ENCODE measurements around the gene CD96. TPM values are rescaled to one million over a fixed set of nuclear protein-coding genes. Genes with fewer than 3 reads are reported as not detected.
A peak's percentile ranks its signal among the peaks of the same experiment; 100 is the strongest.

Gene CD96
- total RNA-seq, 2 experiments from 2014 or later, result 37.9 to 39.0 TPM

- H3K36me3 Mint-ChIP-seq, result no peaks in the 10 kb centered on the region
- DNase-seq, result no peak
- no peaks in the 10 kb centered on the region for H3K9me3 Mint-ChIP-seq
- H3K4me1 Mint-ChIP-seq (ENCODE audit: low read depth), result peaks cover 40% of the 10 kb centered on the region
- CTCF ChIA-PET, result interaction anchor here (0.9 to 1.4 kb wide), 5 partner anchors 21 to 295 kb away, joined by 3 to 5 read pairs (median 4); no protein-coding TSS in a partner anchor
- no peak overlapping the region for H3K4me3 Mint-ChIP-seq
- H3K27me3 Mint-ChIP-seq, result no peaks in the 10 kb centered on the region
- intact Hi-C loops (cut with micrococcal nuclease), result loop anchor here (5.0 kb wide), 1 partner anchor 117 kb away; no protein-coding TSS in a partner anchor
- H3K27ac Mint-ChIP-seq, result no peak overlapping the region
- POLR2A ChIA-PET, result interaction anchor here (1.2 kb wide), 1 partner anchor 17 kb away, joined by 4 read pairs; no protein-coding TSS in a partner anchor
These were observed 152.5 kb downstream of the CD96 start for GRCh38 chr3:111694471-111694870.

- intact Hi-C loops (cut with micrococcal nuclease), result loop anchor here (1.0 kb wide), 1 partner anchor 23 kb away; no protein-coding TSS in a partner anchor
These were observed 153.7 kb downstream of the CD96 start for GRCh38 chr3:111695636-111696117.

GRCh38 chr3:111700054-111700453 lies 158.1 kb downstream of the CD96 start:
- intact Hi-C loops (cut with micrococcal nuclease), result loop anchor here (1.0 kb wide), 1 partner anchor 279 kb away; the partner anchor contains the start of gene ABHD10
- Mint-ChIP-seq H3K27ac (peak overlapping the region; percentile 47), H3K36me3 (no peaks in the 10 kb centered on the region), H3K27me3 (no peaks in the 10 kb centered on the region), H3K9me3 (no peaks in the 10 kb centered on the region), H3K4me1 (ENCODE audit: low read depth) (peaks cover 43% of the 10 kb centered on the region), H3K4me3 (no peak overlapping the region)
- ChIA-PET CTCF (interaction anchor here (0.8 to 3.3 kb wide), 7 partner anchors 9 to 289 kb away, joined by 3 to 19 read pairs (median 6); no protein-coding TSS in a partner anchor), POLR2A (interaction anchor here (0.9 kb wide), 1 partner anchor 279 kb away, joined by 4 read pairs; the partner anchor contains the start of gene ABHD10)
- DNase-seq, result peak; percentile 37

More at GRCh38 chr3:111695636-111696117, 153.7 kb downstream of the CD96 start:
- no peaks in the 10 kb centered on the region for H3K9me3 Mint-ChIP-seq
- ChIA-PET CTCF (interaction anchor here (1.7 to 2.9 kb wide), 3 partner anchors 21 to 272 kb away, joined by 5 to 13 read pairs (median 11); no protein-coding TSS in a partner anchor), POLR2A (interaction anchor here (1.2 to 1.8 kb wide), 2 partner anchors 20 to 283 kb away, joined by 3 to 5 read pairs; partner anchors contain the start of gene ABHD10)
- no peaks in the 10 kb centered on the region for H3K36me3 Mint-ChIP-seq
- peak; percentile 39 for DNase-seq
- H3K4me1 Mint-ChIP-seq (ENCODE audit: low read depth), result peaks cover 42% of the 10 kb centered on the region
- no peak overlapping the region for H3K4me3 Mint-ChIP-seq
- peak overlapping the region; percentile 59 for H3K27ac Mint-ChIP-seq
- H3K27me3 Mint-ChIP-seq, result no peaks in the 10 kb centered on the region

GRCh38 chr3:111701292-111701906 lies 159.4 kb downstream of the CD96 start:
- intact Hi-C loops (cut with micrococcal nuclease), result no loop called here
- no peak overlapping the region for H3K27ac Mint-ChIP-seq
- H3K27me3 Mint-ChIP-seq, result no peaks in the 10 kb centered on the region
- POLR2A ChIA-PET, result interaction anchor here (0.9 kb wide), 2 partner anchors 264 to 278 kb away, joined by 3 to 4 read pairs; partner anchors contain the start of gene ABHD10
- H3K36me3 Mint-ChIP-seq, result no peaks in the 10 kb centered on the region
- H3K4me3 Mint-ChIP-seq, result no peak overlapping the region
- peaks cover 40% of the 10 kb centered on the region for H3K4me1 Mint-ChIP-seq (ENCODE audit: low read depth)
- CTCF ChIA-PET, result interaction anchor here (1.3 to 3.3 kb wide), 2 partner anchors 8 to 16 kb away, joined by 4 to 19 read pairs; no protein-coding TSS in a partner anchor
- DNase-seq, result no peak
- H3K9me3 Mint-ChIP-seq, result no peaks in the 10 kb centered on the region

Other genes starting within 250 kb of the CD96 start
- 100 to 1,000 TPM; 609 to 610 TPM for gene ZBED2, start 53.1 kb downstream of the CD96 start, total RNA-seq
- gene PLCXD2, start 132.5 kb downstream of the CD96 start, total RNA-seq, result 1 to 10 TPM; 6.8 to 6.9 TPM